ENCODE results near the gene CORO2A. TPM values are rescaled to one million over a fixed set of nuclear protein-coding genes. Genes with fewer than 3 reads are reported as not detected.
A peak's percentile ranks its signal among the peaks of the same experiment; 100 is the strongest.

Gene CORO2A
- total RNA-seq, 6 donors from 2014 or later, result 10.5 to 22.8 (median 17.9) TPM

DNA sequence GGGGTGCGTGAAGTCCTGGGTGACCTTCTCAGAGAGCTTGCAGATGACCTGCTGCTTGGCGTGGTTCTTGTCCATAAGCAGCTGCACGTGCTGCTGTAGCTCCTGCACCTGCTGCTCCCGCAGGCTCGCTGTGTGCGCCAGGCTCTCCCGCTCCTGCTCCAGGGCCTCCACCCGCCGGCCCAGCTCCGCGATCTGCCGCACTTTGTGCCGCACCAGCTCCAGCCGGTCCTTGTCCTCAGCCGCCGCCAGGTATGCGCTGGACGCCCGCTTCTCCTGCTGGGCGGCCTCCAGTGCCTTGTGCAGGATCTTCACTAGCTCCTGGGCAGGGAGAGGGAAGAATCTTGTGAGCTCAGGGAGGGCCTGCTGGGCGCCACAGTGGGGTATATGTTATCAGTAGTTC lies 28.5 kb upstream of the CORO2A start:
- DNase-seq, result peak in 1 of 2 donors; percentile 85
- WGBS, 2 donors, result 95 to 97% methylated on average over 21 of the region's 21 CpGs
- no peak overlapping the region for H3K4me3 ChIP-seq
- no peak for TF ChIP-seq POLR2AphosphoS5 (IDR thresholded peaks at IDR 0.05)
- TF ChIP-seq, protein P1, sequence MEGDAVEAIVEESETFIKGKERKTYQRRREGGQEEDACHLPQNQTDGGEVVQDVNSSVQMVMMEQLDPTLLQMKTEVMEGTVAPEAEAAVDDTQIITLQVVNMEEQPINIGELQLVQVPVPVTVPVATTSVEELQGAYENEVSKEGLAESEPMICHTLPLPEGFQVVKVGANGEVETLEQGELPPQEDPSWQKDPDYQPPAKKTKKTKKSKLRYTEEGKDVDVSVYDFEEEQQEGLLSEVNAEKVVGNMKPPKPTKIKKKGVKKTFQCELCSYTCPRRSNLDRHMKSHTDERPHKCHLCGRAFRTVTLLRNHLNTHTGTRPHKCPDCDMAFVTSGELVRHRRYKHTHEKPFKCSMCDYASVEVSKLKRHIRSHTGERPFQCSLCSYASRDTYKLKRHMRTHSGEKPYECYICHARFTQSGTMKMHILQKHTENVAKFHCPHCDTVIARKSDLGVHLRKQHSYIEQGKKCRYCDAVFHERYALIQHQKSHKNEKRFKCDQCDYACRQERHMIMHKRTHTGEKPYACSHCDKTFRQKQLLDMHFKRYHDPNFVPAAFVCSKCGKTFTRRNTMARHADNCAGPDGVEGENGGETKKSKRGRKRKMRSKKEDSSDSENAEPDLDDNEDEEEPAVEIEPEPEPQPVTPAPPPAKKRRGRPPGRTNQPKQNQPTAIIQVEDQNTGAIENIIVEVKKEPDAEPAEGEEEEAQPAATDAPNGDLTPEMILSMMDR (IDR thresholded peaks at IDR 0.05), result no peak
- no peak for TF ChIP-seq POLR2A (IDR thresholded peaks at IDR 0.05)
- TF ChIP-seq EP300 (IDR thresholded peaks at IDR 0.05), result no peak
- ATAC-seq (ENCODE audit: low FRiP score in 2 of 2), result no peak
- no peaks in the 10 kb centered on the region for H3K27me3 ChIP-seq
- peaks cover 11 to 31% (median 12%) of the 10 kb centered on the region in 4 donors for H3K4me1 ChIP-seq
- no peaks in the 10 kb centered on the region for H3K9me3 ChIP-seq
- peak overlapping the region in 1 of 4 donors; percentile 2 for H3K27ac ChIP-seq
- H3K36me3 ChIP-seq, result peaks cover 8 to 70% (median 43%) of the 10 kb centered on the region in 4 donors

DNA sequence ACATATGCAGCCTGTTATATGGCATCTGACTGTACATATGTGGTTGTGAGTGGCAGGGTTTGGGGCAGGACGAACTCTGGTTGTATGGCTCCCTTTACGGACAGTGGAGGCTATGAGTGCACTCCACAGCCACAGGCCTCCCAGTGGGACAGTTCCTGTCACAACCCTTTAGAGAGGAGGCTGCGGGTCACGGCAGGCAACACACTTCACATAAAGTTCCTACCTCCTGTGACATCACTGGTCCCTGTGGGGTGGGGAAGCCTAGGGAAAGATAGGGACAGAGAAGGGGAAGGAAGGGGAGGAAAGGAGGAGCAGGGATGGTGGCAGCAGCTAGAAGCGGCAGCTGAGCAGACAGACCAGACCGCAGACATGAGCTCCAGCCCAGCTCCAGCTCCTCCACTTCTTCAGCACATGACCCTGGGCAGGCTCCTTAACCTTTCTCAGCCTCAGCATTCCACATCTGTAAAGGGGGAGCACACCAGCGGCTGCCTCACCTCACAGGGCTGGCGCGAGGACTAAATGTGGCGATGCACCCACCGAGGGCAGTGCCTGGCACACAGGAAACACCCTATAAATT lies 27.4 kb upstream of the CORO2A start:
- 68 to 91% methylated on average over 5 to 11 of the region's 11 CpGs for WGBS, 2 donors
- no peaks in the 10 kb centered on the region for H3K27me3 ChIP-seq
- no peak overlapping the region for H3K4me3 ChIP-seq
- peak in 1 of 2 donors; percentile 35 for DNase-seq
- TF ChIP-seq POLR2AphosphoS5 (IDR thresholded peaks at IDR 0.05) (no peak), EP300 (IDR thresholded peaks at IDR 0.05) (no peak), POLR2A (IDR thresholded peaks at IDR 0.05) (no peak)
- TF ChIP-seq, protein P1 (IDR thresholded peaks at IDR 0.05), result no peak
- H3K36me3 ChIP-seq, result peaks cover 8 to 70% (median 45%) of the 10 kb centered on the region in 4 donors
- H3K27ac ChIP-seq, result peak overlapping the region in 3 of 4 donors; percentile 44 to 72 (median 70)
- H3K9me3 ChIP-seq, result no peaks in the 10 kb centered on the region
- peaks cover 10 to 31% (median 11%) of the 10 kb centered on the region in 4 donors for H3K4me1 ChIP-seq
- no peak for ATAC-seq (ENCODE audit: low FRiP score in 2 of 2)

DNA sequence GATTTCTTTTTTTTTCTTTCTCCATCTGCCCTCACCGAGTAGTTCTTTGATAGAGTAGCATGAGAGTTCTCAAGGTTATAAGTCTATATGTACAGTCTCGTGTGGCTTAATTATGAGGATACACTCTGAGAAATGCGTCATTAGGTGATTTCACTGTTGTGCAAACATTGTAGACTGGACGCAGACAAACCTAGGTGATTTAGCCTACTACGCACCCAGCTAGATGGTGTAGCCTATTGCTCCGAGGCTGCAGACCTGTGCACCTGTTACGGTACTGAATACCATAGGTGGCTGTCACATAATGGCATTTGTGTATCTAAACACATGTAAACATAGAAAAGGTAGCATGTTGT lies 26.9 kb upstream of the CORO2A start:
- 68 to 81% methylated on average over 7 of the region's 7 CpGs for WGBS, 2 donors
- H3K4me3 ChIP-seq, result no peak overlapping the region
- H3K36me3 ChIP-seq, result peaks cover 8 to 71% (median 48%) of the 10 kb centered on the region in 4 donors

DNA sequence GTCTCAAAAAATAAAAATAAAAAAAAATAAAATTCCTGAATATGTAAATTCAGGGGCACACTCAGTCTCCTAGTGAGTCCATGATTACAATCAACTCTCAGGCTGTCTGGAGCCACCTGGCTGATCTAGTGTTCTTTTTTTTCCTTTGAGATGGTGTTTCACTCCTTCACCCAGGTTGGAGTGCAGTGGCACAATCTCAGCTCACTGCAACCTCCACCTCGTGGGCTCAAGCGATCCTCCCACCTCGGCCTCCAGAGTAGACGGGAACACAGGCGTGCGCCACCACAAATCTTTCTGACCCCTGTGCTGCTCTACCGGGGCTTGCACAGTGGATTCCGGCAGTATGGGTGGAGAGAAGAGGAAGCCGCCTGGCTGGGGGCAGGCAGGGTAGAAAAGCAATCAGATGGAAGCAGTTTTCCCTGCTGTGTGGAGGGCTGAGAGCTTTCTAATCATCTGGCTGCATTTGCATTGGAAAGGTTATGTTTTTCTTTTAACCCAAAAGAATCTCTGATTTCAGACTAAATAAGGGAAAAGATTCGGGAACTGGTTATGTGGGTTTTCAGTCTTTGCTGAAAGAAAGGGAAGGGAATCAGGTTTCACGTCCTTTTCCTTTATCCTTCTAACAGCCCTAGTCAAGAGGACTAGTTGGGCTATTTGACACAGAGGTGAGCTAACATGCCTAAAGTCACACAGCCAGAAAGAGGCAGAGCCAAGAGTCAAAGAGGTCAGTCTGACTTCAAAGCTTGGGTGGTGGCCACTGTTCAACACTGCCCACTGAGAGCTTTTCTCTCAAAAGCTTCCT lies 26.3 kb upstream of the CORO2A start:
- 70 to 79% methylated on average over 11 of the region's 11 CpGs for WGBS, 2 donors
- ATAC-seq (ENCODE audit: low FRiP score in 2 of 2), result peak; percentile 16 to 77
- no peak overlapping the region for H3K4me3 ChIP-seq
- no peaks in the 10 kb centered on the region for H3K27me3 ChIP-seq
- H3K9me3 ChIP-seq, result no peaks in the 10 kb centered on the region
- no peak for TF ChIP-seq POLR2A (IDR thresholded peaks at IDR 0.05)
- no peak for TF ChIP-seq EP300 (IDR thresholded peaks at IDR 0.05)
- TF ChIP-seq, protein P1 (IDR thresholded peaks at IDR 0.05), result no peak
- no peak for TF ChIP-seq POLR2AphosphoS5 (IDR thresholded peaks at IDR 0.05)
- H3K4me1 ChIP-seq, result peaks cover 9 to 31% (median 11%) of the 10 kb centered on the region in 4 donors
- H3K27ac ChIP-seq, result peak overlapping the region; percentile 44 to 75 (median 59)
- DNase-seq, result peak in 1 of 2 donors; percentile 68
- H3K36me3 ChIP-seq, result peaks cover 8 to 75% (median 51%) of the 10 kb centered on the region in 4 donors

More for the DNA sequence above, 26.9 kb upstream of the CORO2A start:
- TF ChIP-seq POLR2AphosphoS5 (IDR thresholded peaks at IDR 0.05) (no peak), EP300 (IDR thresholded peaks at IDR 0.05) (peak in 1 of 4 donors; percentile 60)
- TF ChIP-seq, protein P1 (IDR thresholded peaks at IDR 0.05), result no peak
- Histone ChIP-seq H3K4me1 (peaks cover 9 to 31% (median 11%) of the 10 kb centered on the region in 4 donors), H3K27ac (peak overlapping the region in 3 of 4 donors; percentile 44 to 72 (median 70)), H3K27me3 (no peaks in the 10 kb centered on the region), H3K9me3 (no peaks in the 10 kb centered on the region)
- ATAC-seq (ENCODE audit: low FRiP score in 2 of 2) (peak; percentile 12 to 78), DNase-seq (no peak)
